Superior temporal gyrus (tissue), 1 donor: ENCODE results near the gene ZHX3.

Experiments
- DNase-seq: peaks from one replicate; pipeline ENCODE4 v3.0.0-alpha.2; 2016; ENCODE audit errors: extremely low spot score

Gene ZHX3

GRCh38 chr20:41352666-41353065 lies 35.1 kb upstream of the ZHX3 start:
- DNase-seq: no peak

- DNase-seq: no peak
Measured at GRCh38 chr20:41352106-41352505, 34.6 kb upstream of the ZHX3 start.

GRCh38 chr20:41350408-41350962 lies 33.0 kb upstream of the ZHX3 start:
- DNase-seq: no peak

GRCh38 chr20:41349943-41350342 lies 32.4 kb upstream of the ZHX3 start:
- DNase-seq: no peak

GRCh38 chr20:41349266-41349665 lies 31.7 kb upstream of the ZHX3 start:
- DNase-seq: no peak

- DNase-seq: no peak
Measured at GRCh38 chr20:41348430-41349172, 31.1 kb upstream of the ZHX3 start.

GRCh38 chr20:41347523-41348429 lies 30.2 kb upstream of the ZHX3 start:
- DNase-seq: no peak

DNA sequence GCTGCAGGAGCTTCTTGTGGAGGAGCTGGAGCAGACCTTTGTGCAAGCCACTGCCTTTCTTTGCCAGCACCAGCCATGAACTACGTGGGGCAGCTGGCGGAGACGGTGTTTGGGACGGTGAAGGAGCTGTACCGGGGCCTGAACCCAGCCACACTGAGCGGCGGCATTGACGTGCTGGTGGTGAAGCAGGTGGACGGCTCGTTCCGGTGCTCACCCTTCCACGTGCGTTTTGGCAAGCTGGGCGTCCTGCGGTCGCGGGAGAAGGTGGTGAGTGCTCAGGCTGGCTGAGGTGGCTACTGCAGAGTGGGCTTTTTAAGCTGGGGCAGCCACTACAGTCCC lies 28.2 kb upstream of the ZHX3 start:
- DNase-seq: no peak

- DNase-seq: no peak
Measured at GRCh38 chr20:41344938-41345728, 27.6 kb upstream of the ZHX3 start.

GRCh38 chr20:41344477-41344876 lies 26.9 kb upstream of the ZHX3 start:
- no peak for DNase-seq

DNA sequence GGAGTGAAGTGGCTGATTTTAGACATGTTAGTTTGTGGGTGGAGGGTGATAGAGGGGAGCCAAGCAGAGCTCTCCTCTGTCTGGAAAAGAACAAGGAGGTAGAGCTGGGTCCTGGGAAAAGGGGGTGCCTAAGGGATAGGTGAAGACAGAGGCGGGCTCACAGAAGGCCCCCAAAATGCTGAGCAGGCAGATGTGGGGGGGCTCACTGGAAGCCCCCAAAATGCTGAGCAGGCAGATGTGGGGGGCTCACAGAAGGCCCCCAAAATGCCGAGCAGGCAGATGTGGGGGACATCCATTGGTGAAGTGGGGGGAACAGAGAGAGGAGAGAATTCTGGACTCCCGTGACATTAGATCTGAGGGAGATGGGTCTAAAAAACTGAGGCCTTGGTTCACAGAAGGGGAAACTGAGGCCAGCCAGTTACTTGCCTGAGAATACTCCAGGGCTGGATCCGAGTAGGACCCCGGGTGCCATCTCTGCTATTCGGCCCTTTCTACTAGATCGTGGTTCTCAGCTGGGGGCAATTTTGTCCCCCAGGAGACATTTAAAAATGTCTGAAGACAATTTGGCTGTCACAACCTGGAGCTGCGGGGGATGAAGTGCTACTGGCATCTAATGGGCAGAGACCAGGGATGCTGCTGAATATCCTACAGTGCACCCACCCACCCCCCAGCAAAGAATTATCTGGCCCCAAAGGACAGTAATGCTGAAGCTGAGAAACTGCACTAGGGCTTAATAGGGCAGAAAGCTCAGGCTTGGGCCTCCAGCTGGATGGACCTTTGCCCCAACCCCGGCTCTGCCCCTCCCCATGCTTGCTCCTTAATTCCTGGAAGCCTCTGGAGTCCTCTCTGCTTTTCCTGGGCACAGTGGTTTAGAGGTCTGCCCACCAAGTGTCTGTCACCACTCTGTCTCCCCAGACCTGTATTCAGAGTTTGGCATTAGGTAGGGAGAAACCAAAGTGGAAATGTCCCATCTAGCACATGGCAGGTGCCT lies 25.2 kb upstream of the ZHX3 start:
- DNase-seq: no peak

DNA sequence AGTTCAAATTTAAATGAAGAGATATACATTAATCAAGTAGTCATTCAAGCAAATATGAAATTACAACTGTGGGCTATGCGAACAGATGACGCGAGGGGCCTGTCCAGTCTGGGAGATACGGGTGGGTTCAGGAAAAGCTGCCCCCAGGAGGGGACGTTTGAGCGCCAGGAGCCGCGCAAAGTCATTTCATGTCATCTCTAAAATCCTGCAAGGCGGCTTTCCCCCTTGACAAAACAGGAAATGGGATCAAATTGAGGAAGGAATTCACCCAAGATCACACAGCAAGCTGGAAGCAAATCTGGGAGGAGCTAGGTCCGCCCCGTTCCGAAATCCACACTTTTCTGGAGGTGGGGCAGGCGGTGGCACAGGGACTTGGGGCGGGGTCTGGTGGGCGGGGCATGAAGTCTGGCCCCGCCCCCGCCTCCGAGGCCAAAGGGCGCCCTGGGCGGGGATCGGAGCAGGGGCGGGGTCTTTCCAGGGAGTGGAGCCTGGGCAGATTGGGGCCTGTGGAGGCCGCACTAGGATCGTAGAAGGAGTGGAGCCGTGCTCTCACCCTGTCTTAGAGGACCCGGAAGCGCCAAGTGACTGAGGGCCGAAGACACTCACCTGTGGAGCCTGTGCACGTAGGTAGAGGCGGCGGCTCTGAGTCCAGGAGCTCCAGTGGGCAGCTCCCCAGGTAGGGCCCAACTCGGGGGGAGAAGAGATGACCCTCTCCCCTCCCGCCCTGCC lies 23.0 kb upstream of the ZHX3 start, which contains the start of gene LPIN3:
TSS of gene LPIN3 (plus strand) at position 495 of the 729 bp plus-strand sequence. CDS start 4,983 bp downstream, outside the sequence.
- no peak for DNase-seq

DNA sequence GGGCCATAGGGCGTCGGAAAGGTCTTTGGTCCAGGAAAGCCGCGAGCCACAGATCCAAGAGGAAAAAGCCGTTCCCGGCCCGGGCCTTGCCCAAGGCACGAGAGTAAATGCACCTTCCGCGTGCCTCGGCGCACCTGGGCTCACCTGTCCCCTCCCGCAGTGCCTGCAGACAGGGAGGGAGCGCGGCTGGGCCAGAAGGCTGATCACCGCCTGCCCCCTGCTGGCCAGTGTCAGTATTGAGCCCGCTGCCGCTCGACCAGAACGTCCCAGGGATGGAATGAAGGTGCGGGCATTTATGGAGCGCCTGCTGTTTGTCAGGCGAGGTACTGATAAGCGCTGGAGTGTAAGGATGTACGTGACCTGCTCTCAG lies 22.4 kb upstream of the ZHX3 start:
- DNase-seq: peak; percentile 87

DNA sequence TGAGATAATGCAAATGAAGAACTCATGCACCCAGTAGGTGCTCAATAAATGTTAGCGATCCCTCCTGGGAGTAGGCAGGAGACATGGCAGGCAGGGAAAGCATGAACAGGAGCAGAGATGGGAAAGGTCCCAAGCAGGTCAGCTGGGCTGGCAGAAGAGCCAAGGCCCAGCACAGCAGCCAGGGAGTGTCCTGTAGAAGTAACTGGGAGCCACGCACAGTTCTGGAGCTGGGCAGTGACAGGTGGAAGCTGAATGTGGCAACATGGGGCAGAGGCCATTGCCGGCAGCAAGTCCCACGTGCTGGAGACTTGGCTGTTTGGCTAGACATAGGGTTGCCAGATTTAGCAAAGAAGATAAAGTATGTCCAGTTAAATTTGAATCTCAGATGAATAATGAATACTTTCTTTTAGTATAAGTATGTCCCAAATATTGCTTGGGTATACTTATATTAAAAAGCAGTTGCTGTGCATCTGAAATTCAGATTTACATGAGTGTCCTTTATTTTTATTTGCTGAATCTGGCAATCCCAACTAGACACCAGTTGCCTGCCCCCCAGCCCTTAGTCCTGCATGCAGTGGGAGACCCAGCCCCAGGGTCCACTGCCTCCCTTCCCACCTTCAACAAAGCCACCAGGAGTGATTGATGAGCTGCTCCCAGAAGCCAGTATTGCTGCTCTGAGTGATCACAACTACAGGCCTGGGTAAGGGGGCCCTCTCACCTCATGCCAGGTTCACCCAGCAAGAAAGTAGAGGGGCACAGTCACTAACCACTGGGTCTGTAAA lies 19.4 kb upstream of the ZHX3 start:
- no peak for DNase-seq

DNA sequence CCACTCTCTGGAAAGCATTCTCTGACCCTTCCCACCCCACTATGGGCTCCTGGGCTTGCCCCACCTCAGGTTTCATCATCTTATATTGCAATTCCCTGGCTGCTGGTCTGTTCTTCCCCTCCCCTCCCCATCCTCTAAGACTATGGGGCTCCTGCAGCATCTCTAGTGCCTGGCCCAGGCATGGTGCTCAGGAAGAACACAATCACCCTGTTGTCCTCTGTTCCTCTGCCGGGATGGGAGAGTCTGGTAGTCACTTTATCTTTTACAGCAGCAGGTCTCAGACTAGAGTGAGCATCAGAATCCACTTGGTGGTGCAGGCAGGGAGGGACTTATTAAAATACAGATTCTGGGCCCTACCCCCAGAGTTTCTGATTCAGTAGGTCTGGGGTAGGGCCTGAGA lies 18.1 kb upstream of the ZHX3 start:
- DNase-seq: no peak

GRCh38 chr20:41334443-41335421 lies 17.2 kb upstream of the ZHX3 start:
- DNase-seq: no peak

DNA sequence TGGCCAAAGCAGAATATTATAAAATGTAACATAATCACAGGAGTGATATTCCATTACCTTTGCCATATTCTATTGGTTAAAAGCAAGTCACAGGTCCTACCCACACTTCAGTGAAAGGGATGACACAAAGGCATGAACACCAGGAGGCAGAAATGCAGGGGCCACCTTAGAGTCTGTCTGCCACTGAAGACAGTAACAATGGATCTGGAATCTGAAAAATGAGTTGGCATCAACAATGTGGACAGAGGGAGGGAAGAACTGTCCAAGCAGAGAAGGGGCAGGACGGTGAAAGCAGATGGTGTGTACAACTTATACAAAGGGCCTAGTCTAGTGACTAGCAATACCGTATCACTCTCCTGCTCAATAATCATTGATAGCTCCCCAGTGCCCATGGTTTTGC lies 16.5 kb upstream of the ZHX3 start:
- DNase-seq: no peak

DNA sequence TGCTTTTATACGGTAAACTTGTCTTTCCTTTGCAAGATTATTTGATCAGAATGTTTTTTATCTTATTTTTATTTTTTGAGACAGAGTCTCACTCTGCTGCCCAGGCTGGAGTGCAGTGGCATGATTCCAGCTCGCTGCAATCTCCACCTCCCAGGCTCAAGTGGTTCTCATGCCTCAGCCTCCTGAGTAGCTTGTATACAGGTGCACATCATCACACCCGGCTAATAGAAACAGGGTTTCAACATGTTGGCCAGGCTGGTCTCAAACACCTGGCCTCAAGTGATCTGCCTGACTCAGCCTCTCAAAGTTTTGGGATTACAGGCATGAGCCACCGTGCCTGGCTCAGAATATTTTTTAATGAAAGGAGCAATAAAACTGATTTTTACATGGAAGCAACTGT lies 14.2 kb upstream of the ZHX3 start:
- no peak for DNase-seq
